Stimulated activated CD4-positive, alpha-beta T cell treated with anti-CD3 and anti-CD28 coated beads, Interleukin-12 subunit alpha, Interleukin-12 subunit beta, amount 100 ng/mL, for 48 hours (primary cell): ENCODE measurements around the gene ADAM20.
"Not testable (repeated sequence)": the region's sequence is repeated elsewhere in the genome, so short reads cannot be mapped to it uniquely, and the experiment has no call there.

Source experiments
- DNase-seq, 3 donors: peaks; one replicate each; pipeline ENCODE4 v3.0.0-alpha.2; 2020; ENCODE audit warnings: low read depth in 2 of 3, low spot score in 1 of 3

The ADAM20 gene

DNA sequence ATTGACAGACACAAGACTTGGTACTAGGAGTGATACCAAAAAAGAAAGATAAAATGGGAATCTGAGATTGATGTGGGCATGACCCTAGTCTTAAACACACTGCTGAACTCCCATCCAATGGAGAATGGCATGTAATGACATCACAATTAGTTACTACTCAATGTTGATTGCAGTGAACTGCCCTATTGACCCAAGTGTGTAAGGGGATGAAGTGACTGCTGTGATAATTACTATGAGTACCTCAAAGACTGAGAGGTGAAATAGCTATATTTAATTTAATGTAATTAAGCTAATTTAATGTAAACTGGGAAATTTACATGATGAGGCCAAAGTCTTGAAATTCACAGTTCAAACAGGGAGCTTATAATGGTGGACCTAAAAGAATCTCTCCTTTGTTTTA lies at the start of gene ADAM20:
ADAM20 (minus strand) TSS at position 101 of the 400 bp plus-strand sequence. CDS start 10,247 bp downstream, outside the sequence.
- DNase-seq, result no peak

DNA sequence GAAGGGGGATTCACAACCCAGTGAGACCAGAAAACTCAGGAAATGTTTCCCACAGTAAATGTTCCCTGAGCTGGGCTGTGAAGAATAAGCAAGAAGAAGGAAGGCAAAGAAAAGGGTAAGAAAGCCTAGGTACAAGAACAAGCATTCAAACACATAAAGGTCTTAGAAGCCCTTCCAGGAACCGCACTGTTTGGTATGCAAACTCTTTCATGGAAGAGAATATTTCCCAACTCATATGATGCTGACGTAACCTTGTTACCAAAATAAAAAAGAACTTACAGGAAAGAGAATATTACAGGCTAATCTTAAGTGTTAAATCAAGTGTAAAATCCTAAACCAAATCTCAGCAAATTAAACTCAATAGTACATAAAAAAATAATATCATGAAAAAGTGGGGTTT lies 42.1 kb upstream of the ADAM20 start:
- DNase-seq, result no peak

DNA sequence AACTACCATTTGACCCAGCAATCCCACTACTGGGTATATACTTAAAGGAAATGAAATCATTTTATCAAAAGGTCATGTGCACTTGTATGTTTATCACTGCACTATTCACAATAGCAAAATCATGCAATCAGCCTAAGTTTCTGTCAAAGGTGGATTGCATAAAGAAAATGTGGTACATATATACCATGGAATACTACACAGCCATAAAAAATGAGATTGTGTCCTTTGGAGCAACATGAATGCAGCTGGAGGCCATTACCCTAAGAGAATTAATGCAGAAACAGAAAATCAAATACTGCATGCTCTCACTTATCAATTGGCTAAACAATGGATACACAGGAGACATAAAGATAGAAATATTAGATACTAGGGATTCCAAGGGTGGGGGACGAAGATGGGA lies 38.2 kb upstream of the ADAM20 start:
- no peak for DNase-seq

DNA sequence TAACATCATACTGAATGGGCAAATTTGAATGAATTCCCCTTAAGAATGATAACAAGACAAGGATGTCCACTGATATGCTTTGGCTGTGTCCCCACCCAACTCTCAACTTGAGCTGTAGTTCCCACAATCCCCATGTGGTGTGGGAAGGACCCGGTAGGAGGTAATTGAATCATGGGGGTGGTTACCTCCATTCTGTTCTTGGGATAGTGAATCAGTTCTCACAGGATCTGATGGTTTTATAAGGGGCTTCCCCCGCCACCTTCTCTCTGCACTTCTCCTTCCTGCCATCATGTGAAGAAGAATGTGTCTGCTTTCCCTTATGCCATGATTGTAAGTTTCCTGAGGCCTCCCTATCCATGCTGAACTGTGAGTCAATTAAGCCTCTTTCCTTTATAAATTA lies 36.3 kb upstream of the ADAM20 start:
- DNase-seq, result no peak

DNA sequence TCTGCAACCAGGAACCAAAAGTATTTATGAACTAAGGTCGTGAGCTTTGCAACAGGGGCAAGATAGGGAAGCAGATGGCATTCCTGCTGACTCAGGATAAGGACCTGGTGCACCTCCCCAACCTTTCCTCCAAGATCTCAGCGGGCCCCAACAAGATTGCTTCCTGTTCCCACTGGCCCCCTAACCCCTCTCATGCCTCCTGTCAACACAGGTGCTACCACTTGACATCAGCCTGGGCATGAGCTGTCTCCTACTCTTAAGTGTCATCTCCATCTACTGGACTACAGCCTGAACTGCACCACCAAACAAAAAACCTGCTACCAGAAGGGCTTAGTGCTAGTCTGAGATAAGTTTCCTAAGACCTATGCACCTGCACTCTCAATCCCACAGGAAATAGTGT lies 33.0 kb upstream of the ADAM20 start:
- DNase-seq, result no peak

DNA sequence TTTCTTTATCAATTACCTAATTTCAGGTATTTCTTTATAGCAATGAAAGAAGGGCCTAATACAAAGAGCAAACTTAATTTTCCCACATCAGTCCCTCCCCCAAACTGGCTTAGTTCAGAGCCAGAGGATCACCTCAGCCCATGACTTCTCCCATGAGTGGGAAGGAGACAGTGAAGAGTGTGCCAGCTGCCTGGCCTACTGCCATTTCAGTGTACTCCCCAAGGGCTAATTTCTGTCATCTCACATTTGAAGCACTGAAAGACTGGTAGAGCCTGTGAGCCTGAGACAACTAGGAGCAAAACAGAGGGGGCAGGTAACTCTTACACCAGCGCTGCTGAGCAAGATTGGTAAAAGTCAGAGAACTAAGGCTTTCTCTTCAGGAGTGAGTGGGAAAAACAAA lies 29.1 kb upstream of the ADAM20 start:
- no peak for DNase-seq

DNA sequence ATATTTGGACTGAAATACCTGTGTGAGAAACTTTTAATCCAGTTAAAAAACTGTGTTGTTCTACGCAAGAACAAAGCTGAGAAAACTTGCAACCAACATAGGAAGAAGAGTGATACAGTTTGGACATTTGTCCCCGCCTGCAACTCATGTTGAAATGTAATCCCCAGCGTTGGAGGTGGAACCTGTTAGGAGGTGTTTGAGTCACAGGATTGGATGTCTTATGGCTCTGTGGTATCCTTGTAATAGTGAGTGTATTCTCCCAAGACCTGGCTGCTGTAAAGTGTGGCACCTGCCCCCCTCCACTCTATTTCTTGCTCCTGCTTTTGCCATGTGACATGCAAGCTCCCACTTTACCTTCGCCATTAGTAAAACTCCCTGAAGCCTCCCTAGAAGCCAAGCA lies 28.6 kb upstream of the ADAM20 start:
- DNase-seq, result no peak

DNA sequence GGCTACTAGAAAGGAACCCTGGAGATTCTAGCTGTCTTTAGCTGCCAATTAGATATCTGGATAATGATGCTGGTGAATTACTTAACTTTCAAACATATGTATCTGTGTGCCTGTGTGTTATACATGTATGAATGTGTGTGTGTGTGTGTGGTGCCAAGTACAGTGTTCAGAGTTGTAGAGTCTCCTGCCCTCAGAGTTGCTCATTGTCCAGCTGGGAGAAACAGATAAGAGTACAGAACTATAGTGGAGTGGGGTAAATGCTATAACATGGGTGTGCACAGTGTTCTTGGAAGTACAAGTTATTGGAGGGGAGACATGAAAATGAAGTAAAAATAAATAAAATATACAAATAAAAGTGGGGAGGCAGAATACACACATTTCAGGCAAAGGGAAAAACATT lies 23.6 kb upstream of the ADAM20 start:
- DNase-seq, result no peak

DNA sequence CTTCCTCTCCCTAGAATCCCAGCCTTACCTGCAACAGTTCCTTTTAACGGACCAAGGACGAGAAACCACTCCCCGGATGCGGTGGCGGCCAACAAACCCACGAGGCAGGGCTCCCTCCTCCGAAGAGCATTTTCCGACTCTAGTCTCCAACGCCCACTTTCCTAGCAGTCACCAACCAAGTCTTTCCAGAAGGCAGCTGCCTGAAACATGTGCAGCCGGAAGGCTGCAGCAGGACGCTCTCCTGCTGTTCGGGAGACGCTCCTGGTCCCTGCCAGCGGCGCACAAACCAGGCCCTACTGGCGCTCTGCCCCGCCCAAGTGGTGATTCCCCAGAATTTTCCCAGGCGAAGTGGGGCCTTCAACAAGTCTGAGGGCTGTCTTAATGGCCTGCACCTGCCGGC lies 21.1 kb upstream of the ADAM20 start:
- no peak for DNase-seq

DNA sequence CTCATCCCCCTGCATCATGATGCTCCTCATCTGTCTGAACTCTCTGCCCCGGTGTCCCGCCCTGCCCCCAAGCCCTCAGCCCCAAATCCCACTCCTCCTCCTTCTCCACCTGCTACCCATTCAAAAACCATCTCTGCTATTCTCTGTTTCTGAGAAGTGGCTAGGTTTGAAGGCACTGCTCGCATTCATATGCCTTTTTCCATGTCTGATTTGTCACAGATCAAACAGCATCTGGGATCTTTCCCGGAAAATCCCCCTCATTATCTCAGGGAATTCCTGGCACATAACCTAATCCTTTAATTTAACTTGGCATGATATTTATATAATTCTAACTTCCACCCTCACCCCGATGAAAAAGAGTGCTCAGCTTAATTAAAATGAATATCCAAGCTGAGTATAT lies 3.3 kb upstream of the ADAM20 start:
- DNase-seq, result no peak

DNA sequence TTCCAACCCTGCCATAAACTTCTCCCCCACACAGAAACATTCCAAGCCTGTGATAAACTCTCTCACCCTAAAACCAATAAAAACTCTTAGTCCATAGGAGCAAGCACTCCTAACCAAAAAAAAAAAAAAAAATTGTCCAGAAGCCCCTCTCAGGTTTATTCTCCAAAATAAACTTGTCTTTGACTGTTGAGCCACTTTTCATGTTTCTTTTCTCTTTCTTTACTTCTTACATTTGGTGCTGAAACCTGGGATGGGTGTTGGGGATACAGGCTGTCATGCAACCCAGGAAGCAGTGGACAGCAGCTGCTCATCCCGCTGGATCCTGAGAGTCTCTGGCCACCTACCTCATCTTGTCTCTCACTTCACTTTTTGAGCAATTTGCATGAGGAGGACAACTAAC lies 2.0 kb upstream of the ADAM20 start:
- DNase-seq, result no peak

DNA sequence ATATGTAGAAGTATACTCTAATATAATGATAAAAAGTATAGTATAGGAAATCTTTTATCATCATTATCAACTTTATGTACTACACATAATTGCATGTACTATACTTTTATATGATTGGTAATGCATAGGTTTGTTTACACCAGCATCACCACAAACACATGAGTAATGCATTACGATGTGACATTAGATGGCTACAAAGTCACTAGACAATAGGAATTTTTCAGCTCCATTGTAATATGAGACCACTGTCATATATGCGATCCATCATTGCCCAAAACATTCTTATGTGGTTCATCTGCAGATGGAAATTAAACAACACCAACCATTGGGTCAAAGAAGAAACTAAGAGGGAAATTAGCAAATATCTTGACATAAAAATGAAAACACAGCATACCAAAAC lies 4.4 kb downstream of the ADAM20 start:
- no peak for DNase-seq

DNA sequence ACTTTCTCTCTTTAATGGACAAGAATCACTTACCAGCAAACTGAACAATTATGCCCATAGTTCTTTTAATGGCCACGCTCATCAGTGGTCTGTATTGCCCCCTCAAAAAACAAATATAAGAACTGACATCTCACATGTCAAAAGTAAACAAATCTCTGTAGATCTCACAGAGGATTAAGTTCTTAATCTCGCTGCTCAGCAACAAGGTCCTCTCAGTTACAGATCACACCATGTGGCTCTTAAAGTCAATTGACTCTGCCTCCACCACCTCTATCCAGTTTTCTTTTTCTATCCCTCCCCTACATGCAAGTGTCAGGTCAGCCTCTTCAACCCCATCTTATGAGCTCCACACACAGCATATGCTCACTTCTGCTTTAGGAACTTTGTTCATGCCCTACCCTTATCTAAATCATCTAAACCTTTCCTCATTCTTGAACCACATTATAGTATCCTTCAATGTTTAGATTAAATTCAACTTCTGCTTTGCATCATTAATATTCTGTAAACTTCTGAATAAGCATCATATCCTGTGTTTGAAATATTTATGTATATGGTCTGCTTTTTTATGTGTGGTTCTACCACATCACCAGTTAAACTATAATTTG lies 7.2 kb downstream of the ADAM20 start:
- DNase-seq, result no peak

DNA sequence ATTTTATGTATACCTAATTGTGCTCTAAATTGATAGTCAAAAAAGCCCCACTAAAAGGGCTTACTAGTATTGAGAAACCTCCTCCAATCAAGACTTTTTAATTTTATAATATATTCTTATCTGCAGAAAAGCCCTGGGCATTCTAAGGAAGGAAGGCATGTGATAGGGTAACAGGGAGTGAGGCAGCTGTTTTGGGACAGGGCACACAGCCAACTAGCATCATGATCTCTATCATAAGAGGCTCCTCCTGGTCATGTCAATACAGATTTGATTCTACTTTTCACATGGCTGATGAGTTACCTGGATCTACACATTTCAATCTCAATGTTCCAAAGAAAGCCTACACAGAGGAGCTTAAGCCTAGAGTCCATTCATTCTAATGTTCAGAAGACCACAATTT lies 9.1 kb downstream of the ADAM20 start:
- no peak for DNase-seq

DNA sequence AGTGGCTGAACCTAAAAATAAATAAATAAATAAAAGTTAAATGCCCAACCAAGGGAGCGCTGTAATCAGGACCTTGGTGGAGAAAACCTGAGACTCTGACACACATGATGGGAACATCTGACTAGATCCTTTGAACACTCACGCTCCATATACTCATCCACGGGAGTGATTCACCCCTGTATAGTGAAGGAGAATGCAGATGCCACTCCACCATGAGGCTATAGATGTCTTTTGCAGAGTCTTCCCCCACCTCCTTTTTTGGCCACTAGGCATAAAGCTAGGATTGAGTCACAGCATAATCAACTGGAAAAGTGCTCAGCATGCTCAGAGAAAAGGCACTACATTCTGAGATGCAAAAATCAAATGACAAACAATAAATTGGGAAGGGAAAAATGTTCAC lies 19.0 kb downstream of the ADAM20 start:
- no peak for DNase-seq

DNA sequence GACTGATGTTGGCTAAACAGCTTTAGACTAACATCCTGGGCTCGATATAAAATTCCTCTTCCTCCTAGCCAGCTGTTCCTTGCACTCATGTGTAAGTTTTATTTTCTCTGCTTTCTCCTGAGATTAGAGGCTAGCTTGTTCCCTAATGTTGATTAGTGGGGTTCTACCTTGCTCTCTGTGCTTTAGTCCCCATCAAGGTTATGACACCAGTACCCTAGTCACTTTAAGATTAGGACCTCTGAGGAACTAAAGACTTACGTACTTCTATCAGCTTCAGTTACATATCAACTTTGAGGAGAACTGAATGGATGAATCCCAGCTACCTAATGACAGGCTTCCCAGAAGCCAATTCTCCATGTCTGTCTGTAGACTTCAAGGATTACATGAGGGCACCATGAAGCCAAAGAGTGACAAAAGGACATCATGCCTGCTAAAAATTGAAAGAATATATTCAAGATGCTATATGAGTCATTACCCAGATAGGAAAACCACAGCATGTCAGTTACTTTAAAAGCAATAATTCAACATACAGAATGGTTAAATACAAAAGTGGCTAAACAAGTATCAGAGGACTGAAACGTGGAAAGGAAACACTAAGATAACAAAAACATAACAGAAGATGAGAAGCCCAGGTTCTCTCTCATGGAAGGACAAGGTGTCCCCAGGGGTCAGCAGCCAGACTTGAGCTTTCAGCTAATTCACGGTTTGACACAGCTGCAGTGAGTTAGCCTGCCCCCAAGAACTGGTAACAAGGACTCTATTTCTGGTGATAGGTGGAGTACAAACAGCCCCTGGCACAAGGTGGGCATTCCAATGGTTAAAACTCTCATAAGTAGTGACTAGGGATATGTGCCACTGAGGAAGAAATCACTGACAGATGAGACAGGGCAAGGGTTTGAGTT lies 20.4 kb downstream of the ADAM20 start:
- DNase-seq, result no peak

DNA sequence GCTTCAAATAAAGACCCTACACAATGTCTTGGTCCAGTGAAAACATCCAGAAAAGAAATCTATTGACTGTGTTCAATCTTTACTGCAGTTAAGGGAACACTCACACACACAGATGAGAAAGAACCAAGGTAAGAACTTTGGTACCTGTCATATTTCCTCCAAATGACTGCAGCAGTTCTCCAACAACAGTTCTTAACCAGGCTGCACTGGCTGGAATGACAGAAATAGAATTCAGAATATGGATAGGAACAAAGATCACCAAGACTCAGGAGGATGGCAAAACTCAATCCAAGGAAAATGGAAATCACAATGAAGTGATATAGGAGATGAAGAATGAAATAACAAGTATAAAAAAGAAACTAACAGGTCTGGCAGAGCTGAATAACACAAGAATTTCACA lies 36.6 kb downstream of the ADAM20 start:
- no peak for DNase-seq

DNA sequence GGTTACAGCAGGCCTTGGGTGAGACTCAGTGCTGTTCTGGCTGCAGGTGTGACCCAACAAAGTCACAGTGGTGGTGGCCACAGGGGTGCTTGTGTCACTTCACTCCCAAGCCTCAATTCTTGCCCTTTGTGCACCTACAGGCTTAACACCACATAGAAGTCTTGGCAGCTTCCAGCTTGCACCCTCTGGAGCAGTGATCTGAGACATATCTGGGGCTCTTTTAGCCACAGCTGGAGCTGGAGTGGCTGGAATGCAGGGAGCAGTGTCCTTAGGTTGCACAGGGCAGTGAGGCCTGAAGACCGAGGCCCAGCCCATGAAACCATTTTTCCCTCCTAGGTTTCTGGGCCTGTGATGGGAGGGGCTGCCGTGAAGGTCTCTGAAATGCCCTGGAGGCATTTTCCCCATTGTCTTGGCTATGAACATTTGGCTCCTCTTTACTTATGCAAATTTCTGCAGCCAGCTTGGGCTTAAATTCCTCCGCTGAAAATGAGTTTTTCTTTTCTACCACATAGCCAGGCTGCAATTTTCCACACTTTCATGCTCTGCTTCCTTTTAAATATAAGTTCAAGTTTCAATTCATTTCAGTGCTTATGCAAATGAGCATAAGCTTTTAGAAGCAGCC lies 45.1 kb downstream of the ADAM20 start:
- no peak for DNase-seq

DNA sequence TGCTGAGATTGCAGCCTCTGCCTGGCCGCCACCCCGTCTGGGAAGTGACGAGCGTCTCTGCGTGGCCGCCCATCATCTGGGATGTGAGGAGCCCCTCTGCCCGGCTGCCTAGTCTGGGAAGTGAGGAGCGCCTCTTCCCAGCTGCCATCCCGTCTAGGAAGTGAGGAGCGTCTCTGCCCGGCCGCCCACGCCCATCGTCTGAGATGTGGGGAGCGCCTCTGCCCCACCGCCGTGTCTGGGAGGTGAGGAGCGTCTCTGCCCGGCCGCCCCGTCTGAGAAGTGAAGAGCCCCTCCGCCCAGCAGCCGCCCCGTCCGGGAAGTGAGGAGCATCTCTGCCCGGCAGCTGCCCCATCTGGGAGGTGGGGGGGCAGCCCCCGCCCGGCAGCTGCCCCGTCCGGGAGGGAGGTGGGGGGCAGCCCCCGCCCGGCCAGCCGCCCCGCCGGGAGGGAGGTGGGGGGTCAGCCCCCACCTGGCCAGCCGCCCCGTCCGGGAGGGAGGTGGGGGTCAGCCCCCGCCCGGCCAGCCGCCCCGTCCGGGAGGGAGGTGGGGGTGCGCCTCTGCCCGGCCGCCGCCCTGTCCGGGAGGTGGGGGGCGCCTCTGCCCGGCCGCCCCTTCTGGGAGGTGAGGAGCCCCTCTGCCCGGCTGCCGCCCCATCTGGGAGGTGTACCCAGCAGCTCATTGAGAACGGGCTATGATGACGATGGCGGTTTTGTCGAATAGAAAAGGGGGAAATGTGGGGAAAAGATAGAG lies 57.3 kb downstream of the ADAM20 start:
- DNase-seq, result not testable (repeated sequence)

DNA sequence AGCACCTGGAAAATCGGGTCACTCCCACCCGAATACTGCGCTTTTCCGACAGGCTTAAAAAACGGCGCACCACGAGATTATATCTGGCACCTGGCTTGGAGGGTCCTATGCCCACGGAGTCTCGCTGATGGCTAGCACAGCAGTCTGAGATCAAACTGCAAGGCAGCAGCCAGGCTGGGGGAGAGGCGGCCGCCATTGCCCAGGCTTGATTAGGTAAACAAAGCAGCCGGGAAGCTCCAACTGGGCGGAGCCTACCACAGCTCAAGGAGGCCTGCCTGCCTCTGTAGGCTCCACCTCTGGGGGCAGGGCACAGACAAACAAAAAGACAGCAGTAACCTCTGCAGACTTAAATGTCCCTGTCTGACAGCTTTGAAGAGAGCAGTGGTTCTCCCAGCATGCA lies 59.3 kb downstream of the ADAM20 start:
- not testable (repeated sequence) for DNase-seq

DNA sequence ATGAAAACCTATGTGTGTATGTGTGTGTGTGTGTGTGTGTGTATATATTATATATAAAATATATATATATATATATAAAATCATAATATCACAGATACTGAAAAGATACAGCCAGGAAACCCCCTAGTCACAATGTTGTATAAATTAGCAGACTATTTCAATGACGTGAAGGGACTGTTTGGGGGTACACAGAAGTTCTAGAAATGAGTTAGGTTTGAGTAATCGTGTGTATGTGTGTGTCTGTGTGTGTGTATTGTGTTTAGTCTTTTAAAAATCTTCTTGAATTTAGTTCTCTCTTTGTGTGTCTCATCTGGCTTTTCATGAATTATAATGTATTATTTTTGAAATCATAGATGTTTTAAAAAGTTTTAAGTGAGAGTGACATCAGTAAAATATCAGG lies 61.0 kb downstream of the ADAM20 start:
- DNase-seq, result no peak
